Muscle of leg (tissue), 11 donors: ENCODE data around the gene BMP7. TPM values are rescaled to one million over a fixed set of nuclear protein-coding genes. Genes with fewer than 3 reads are reported as not detected.
A peak's percentile ranks its signal among the peaks of the same experiment; 100 is the strongest.
"Not testable (repeated sequence)": the region's sequence is repeated elsewhere in the genome, so short reads cannot be mapped to it uniquely, and the experiment has no call there.

ENCODE experiments used
- DNase-seq: peaks from one replicate; pipeline ENCODE4 v3.0.0; 2013
- H3K27ac ChIP-seq: one replicate; pipeline ENCODE4 v1.5.1; 2013; ENCODE audit warnings: mild to moderate bottlenecking, low read length, control low read depth
- H3K27me3 ChIP-seq: one replicate; pipeline ENCODE4 v1.6.1; 2013; ENCODE audit warnings: low read length; ENCODE audit not compliant: control insufficient read depth, insufficient read depth
- H3K36me3 ChIP-seq: one replicate; pipeline ENCODE4 v1.6.1; 2013; ENCODE audit warnings: low read length; ENCODE audit not compliant: control insufficient read depth, insufficient read depth
- H3K4me1 ChIP-seq: one replicate; pipeline ENCODE4 v1.6.1; 2013; ENCODE audit warnings: low read length; ENCODE audit not compliant: control insufficient read depth, insufficient read depth
- H3K4me3 ChIP-seq: one replicate; pipeline ENCODE4 v1.5.1; 2013; ENCODE audit warnings: low read length, control low read depth
- H3K9me3 ChIP-seq: replicated peaks from 2 replicates; pipeline ENCODE4 v1.6.1; 2013; ENCODE audit warnings: low read depth, low read length; ENCODE audit not compliant: control insufficient read depth
- WGBS: methylation state at CpG from one replicate; pipeline ENCODE4 v1.1.5; 2013; ENCODE audit warnings: missing lambda C conversion rate; ENCODE audit not compliant: insufficient coverage; 5-methylcytosine and 5-hydroxymethylcytosine counted together
- polyA plus RNA-seq, 8 donors: library from polyadenylated mRNA; unstranded; fragments of 120-200 nt; gene quantifications; one replicate each; pipeline versions ENCODE4 v1.2.1 to v1.2.3, GENCODE V29; 2013; ENCODE audit warnings: inconsistent platforms in 1 of 8, low replicate concordance in 1 of 8; ENCODE audit not compliant: insufficient read length in 8 of 8, insufficient read depth in 1 of 8
- total RNA-seq: library from RNA; stranded (reverse); fragments of 120-200 nt; gene quantifications from one replicate; pipeline ENCODE4 v1.2.4, GENCODE V29; 2013

Gene BMP7
- total and polyA plus RNA-seq, 9 donors, result 3.7 to 11.3 (median 5.1) TPM

DNA sequence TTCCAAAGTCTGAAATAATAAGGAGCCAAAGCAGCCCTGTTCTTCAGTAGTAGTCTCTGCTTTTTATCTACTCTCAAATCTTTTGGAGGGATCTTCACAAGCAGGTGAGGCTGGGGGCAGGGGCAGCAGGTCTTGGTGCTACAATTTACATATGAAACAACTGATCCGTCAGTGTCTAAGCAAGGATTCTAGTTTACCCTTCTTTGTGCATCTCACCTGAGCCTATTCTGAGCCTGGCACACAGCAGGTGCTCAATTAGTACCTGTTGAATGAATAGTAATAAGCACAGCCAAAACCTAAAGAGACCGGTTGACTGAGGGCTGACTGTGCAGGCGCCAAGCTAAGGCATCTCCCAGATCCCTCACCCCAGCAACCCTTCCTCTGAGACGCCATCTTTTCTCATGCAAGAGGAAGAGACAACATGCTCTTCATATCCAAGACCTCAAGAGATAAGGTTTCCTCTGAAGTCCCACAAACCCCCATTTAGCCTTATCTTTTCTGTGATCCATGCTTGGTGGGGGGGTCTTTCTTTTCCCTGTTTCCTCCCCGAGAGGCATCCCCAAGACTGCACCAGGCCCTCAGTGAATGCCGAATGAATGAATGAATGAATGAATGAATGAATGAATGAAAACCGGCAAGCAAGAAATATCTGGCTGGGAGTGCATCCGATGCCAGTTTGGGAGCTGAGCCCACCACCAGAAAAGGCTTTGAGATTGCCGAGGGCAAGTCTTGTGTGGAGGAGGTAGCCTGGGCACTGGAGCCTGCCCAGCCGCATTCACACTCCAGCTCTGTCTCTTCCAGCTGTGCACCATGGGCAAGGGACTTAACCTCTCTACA is 2.9 kb upstream of the BMP7 start:
- peaks cover 71% of the 10 kb centered on the region for H3K27me3 ChIP-seq
- DNase-seq, result no peak
- no peak overlapping the region for H3K4me3 ChIP-seq
- 83% methylated on average over 4 of the region's 10 CpGs for WGBS
- H3K36me3 ChIP-seq, result no peaks in the 10 kb centered on the region
- H3K27ac ChIP-seq, result no peak overlapping the region
- no peaks in the 10 kb centered on the region for H3K9me3 ChIP-seq
- peaks cover 22% of the 10 kb centered on the region for H3K4me1 ChIP-seq

DNA sequence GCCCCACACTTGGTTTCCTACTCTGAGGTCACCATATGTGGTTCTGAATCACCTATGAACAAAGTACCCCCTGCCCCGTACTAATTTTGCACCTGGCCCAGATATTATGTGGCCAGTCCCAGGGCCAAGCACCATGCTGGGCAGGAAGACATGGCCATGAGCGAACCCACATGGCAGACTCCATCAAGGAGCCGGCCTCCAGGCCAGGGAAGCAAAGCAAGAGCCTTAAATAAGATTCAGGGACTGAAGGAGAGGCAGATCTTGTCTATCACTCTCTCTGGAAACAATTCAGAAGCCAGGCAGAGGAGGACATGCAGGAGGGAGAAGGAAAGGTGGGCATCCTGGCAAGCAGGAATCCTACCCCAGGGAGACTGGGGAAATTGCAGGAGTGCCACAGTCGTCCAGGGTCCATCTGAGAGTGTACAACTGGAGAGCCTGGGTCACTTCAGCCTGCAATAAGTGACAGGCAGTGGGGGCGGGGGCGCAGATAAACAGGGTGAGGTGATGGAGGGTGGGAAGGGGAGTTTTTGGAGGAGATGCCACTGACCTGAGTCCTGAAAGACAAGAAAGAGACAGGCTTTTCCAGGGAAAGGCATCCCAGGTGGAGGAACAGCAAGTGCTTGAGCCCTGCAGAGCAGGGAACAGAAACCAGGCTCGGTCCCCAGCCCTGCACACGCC is 2.1 kb upstream of the BMP7 start:
- H3K9me3 ChIP-seq, result no peaks in the 10 kb centered on the region
- DNase-seq, result no peak
- H3K27ac ChIP-seq, result no peak overlapping the region
- H3K4me1 ChIP-seq, result peaks cover 28% of the 10 kb centered on the region
- H3K27me3 ChIP-seq, result peaks cover 73% of the 10 kb centered on the region
- WGBS, result 86% methylated on average over 6 of the region's 8 CpGs
- no peak overlapping the region for H3K4me3 ChIP-seq
- H3K36me3 ChIP-seq, result no peaks in the 10 kb centered on the region

DNA sequence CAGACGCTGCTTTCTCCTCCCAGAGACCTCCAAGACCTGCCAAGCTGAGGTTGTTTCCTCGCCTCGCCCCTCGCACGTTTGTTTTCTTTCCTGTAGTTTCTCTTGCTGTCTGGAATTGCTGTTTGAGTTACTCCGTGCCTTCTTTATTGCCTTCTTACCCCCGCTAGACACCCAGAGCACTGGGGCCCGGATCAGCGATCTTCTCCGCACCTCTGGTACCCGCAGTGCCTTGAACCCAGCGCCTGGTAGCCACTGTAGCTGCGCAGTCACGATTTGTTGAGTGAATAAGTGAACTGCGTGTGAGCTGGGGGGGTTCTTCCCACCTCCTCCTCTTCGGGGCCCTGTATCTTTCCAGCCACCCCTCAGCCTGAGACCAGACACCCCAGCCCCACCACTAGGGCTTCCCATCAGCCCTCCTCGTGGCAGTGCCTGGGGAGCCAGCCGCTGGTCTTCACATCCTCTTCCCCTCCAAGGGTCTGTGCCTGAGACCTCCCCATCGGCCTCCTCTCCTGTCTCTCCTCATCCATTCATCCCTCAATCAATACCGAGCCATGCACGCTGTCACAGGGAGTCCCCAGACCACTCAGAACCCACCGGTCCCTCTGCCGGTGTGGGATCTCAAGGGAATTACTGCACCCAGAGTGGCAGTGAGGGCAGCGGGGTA is 849 bp upstream of the BMP7 start:
- no peak for DNase-seq
- peaks cover 39% of the 10 kb centered on the region for H3K4me1 ChIP-seq
- WGBS, result 16% methylated on average over 8 of the region's 24 CpGs
- no peaks in the 10 kb centered on the region for H3K36me3 ChIP-seq
- peaks cover 77% of the 10 kb centered on the region for H3K27me3 ChIP-seq
- H3K9me3 ChIP-seq, result no peaks in the 10 kb centered on the region
- H3K4me3 ChIP-seq, result peak overlapping the region; percentile 41
- no peak overlapping the region for H3K27ac ChIP-seq

DNA sequence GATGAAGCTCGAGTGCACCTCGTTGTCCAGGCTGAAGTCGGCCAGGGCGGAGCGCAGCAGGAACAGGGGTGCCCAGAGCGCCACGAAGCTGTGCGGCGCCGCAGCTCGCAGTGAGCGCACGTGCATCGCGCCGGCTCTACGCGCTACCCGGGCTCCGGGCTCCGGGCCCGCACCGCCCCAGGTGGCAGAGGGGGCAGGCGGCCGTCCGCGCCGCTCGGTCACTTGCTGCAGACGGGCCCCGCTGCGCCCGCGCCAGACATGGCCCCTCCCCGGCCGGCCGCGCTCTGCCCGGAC is 497 bp downstream of the BMP7 start:
- Histone ChIP-seq H3K27me3 (peaks cover 82% of the 10 kb centered on the region), H3K9me3 (no peaks in the 10 kb centered on the region), H3K36me3 (no peaks in the 10 kb centered on the region), H3K4me3 (peak overlapping the region; percentile 44), H3K4me1 (peaks cover 52% of the 10 kb centered on the region), H3K27ac (no peak overlapping the region)
- under 1% methylated on average over 39 of the region's 39 CpGs for WGBS
- no peak for DNase-seq

DNA sequence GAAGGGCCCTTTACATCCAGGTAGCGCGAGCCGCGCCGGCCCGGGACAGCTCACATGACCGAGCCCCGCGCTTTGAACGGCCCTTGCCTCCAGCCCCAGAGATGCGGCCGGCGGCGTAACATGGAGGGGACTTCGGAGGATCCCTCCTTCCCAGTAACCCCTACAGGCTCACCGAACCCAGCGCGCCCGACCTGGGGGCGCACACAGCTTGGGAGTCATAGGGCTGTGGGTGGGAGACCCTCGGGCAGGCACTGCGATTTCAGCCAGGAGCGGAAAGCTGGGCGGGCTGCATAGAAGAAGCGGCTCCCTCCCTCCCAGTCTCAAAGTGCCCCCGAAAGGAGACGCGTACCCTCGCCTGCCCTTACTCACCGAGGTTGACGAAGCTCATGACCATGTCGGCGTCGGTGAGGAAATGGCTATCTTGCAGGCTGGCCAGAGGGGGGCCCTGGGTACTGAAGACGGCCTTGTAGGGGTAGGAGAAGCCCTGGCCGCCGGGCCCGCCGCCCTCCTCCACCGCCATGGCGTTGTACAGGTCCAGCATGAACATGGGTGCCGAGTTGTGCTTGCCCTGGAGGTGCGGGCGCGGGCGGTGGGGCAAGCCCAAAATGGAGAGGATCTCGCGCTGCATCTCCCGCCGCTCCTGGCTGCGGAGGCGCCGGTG is 975 bp downstream of the BMP7 start:
- H3K9me3 ChIP-seq, result no peaks in the 10 kb centered on the region
- no peaks in the 10 kb centered on the region for H3K36me3 ChIP-seq
- WGBS, result 1% methylated on average over 33 of the region's 53 CpGs
- peaks cover 57% of the 10 kb centered on the region for H3K4me1 ChIP-seq
- H3K27me3 ChIP-seq, result peaks cover 87% of the 10 kb centered on the region
- H3K27ac ChIP-seq, result no peak overlapping the region
- peak overlapping the region; percentile 44 for H3K4me3 ChIP-seq
- DNase-seq, result no peak

DNA sequence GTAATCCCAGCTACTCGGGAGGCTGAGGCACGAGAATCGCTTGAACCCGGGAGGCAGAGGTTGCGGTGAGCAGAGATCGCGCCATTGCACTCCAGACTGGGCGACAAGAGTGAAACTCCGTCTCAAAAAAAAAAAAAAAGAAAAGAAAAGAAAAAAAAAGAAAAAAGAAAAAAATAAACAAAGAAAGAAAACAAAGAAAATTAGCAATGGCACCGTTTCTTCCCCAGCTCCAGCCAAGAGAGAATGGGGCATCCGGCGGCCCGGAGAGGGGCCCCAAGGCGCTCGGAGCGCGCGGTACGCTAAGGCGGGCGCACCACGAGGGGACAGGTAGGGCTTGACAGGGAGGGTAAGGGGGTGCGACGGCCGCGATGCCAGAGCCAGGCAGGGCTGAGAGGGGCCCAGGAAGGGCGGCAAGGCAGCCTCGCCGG is 1.5 kb downstream of the BMP7 start:
- H3K4me3 ChIP-seq, result peak overlapping the region; percentile 44
- H3K27ac ChIP-seq, DNase-seq: not testable (repeated sequence)

DNA sequence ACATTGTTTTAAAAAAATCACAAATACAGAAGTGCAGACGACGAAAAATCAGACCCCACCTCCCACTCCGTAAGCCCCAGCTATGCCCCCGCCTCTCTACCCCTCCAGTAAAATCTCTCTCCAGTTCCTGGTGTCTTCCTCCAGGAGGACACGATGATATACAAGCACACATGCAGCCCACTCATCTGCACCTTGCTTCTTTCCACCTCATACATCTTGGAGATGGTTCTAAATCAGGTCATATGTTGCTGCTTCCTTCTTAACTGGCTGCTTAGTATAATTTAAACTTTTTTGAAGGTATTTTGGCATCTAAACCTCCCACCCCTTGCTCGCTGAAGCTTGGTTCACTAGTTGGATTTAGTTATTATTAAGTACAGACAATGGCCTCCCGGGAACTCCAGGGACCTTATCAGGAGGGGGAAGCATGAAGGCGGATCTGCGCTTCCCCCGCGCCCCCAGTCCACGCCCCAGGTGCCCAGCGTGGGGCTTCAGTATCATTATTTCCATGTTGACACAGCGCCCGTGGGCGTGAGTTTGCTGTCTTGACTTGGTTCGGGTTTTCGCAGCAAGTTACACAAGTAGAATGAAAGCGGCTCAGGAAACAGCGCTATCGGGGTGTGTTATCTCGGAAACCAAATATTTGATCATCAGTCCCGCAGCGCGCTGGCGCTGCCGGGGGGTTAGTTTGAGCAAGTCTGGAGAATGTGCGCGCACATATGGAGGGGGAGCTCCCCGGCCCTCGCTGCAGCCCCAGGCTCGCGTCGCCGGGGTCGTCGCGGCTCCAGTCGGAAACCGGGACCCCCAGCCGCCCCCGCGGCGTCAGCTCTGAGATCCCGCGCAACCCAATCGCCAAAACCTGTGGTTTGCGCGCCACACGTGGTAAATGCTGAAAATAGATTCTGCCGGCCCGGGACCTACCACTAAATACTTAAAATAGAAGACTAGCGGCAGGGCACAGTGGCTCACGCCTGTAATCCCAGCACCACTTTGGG is 2.3 kb downstream of the BMP7 start:
- H3K4me3 ChIP-seq, result peak overlapping the region; percentile 15
- peaks cover 90% of the 10 kb centered on the region for H3K27me3 ChIP-seq
- H3K36me3 ChIP-seq, result no peaks in the 10 kb centered on the region
- DNase-seq, result peak; percentile 35
- H3K4me1 ChIP-seq, result peaks cover 69% of the 10 kb centered on the region
- WGBS, result 14% methylated on average over 51 of the region's 54 CpGs
- H3K27ac ChIP-seq, result no peak overlapping the region
- H3K9me3 ChIP-seq, result no peaks in the 10 kb centered on the region

More for the DNA sequence above, 1.5 kb downstream of the BMP7 start:
- Histone ChIP-seq H3K27me3 (peaks cover 92% of the 10 kb centered on the region), H3K4me1 (peaks cover 62% of the 10 kb centered on the region)
- H3K36me3 ChIP-seq, H3K9me3 ChIP-seq: not testable (repeated sequence)
- WGBS, result 1% methylated on average over 20 of the region's 29 CpGs

DNA sequence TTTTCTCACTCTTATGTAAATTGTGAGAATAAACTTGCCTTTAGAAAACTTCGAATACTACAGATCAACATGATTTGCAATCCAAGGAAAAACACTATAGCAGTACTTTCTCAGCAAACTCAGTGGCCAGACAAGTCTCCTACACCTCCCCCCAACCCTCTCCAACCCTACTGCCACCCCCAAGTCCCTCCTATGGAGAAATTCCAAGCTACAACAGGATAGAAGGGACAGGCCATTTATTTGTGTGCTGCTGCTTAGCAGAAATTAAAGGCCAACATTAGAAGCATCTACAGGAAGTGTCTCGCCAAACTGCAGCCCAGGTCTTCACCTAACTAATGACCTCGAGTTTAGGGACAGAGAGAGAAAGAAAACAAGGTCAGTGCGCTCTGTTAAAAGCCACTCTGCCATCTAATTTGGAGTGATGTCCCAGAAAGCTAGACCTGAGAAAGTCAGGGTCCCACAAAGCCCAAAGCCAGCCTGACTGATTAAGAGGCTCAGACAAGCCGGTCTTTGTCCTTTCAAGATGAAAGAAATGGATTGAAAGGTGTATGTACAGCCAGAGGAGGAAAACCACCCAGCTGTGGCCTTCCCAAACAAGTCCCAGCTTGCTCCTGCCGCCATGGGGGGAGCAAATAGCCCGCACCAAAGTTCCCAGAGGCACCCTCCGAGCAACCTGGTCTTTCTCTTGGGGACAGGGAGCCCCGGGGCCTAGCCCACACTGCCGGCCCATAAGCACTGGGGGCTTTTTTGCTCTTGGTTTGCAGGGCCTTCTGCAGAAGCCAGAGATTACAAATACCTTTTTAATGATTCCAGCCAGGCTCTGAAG is 3.4 kb downstream of the BMP7 start:
- H3K4me1 ChIP-seq, result peaks cover 74% of the 10 kb centered on the region
- H3K27me3 ChIP-seq, result peaks cover 84% of the 10 kb centered on the region
- H3K36me3 ChIP-seq, result no peaks in the 10 kb centered on the region
- no peaks in the 10 kb centered on the region for H3K9me3 ChIP-seq
- H3K27ac ChIP-seq, result peak overlapping the region; percentile 42
- no peak for DNase-seq
- no peak overlapping the region for H3K4me3 ChIP-seq
- 46% methylated on average over 9 of the region's 10 CpGs for WGBS

DNA sequence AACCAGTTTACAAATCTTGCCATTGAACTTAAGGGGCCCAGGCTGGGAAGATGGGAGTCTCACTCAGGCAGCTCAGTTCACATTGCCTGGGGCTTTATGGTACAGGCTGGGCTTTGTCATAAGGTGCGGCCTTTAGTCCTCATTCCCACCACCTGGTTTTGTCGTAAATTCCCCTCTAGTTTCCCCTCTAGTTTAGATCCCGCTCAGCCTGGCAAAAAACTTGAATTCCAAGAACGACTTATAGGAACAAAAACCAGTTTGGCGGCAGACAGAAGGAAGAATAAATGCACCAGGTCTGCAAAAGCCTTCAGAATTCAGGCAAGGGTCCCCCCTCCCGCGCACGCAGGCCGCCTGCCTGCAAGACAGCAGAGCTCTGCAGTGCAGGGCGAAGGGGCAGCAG is 4.1 kb downstream of the BMP7 start:
- peaks cover 78% of the 10 kb centered on the region for H3K4me1 ChIP-seq

More for the DNA sequence above, 4.1 kb downstream of the BMP7 start:
- peaks cover 79% of the 10 kb centered on the region for H3K27me3 ChIP-seq
- WGBS, result 39% methylated on average over 5 of the region's 10 CpGs
- H3K4me3 ChIP-seq, result no peak overlapping the region
- H3K36me3 ChIP-seq, result no peaks in the 10 kb centered on the region
- H3K27ac ChIP-seq, result peak overlapping the region; percentile 81
- no peaks in the 10 kb centered on the region for H3K9me3 ChIP-seq
- peak; percentile 82 for DNase-seq
